ENCODE data around the gene PHAF1. TPM values are rescaled to one million over a fixed set of nuclear protein-coding genes. Genes with fewer than 3 reads are reported as not detected.
A peak's percentile ranks its signal among the peaks of the same experiment; 100 is the strongest.

Gene PHAF1
- total RNA-seq, 1 experiment from 2014 or later = 34.4 TPM

GRCh38 chr16:67155295-67156142, 45.8 kb downstream of the PHAF1 start:
- Histone ChIP-seq H3K4me1 (peaks cover 4% of the 10 kb centered on the region), H3K9me3 (no peaks in the 10 kb centered on the region), H3K27me3 (replicated peaks; ENCODE audit: control insufficient read depth, insufficient read depth, low read length) (no peaks in the 10 kb centered on the region), H3K36me3 (ENCODE audit: control insufficient read depth, insufficient read depth, low read length) (no peaks in the 10 kb centered on the region), H3K4me3 (ENCODE audit: low read depth, low read length) (no peak overlapping the region; the same call in 1 of the 2 replicates)
- H3K4me1 Mint-ChIP-seq (ENCODE audit: low read depth, unreplicated experiment) = peaks cover 6% of the 10 kb centered on the region
- BruUV-seq (replicated peaks) = no TSS peak
- peaks cover 16% of the 10 kb centered on the region for H3K36me3 Mint-ChIP-seq (ENCODE audit: insufficient read depth, unreplicated experiment)
- no peaks in the 10 kb centered on the region for H3K27me3 Mint-ChIP-seq (ENCODE audit: insufficient read depth, unreplicated experiment)
- intact Hi-C loops (cut with micrococcal nuclease; ENCODE audit: unreplicated experiment) = loop anchor here (1.0 kb wide), 1 partner anchor 137 kb away; no protein-coding TSS in a partner anchor
- peak; percentile 51 to 87 for DNase-seq
- POLR2A ChIA-PET = interaction anchor here (1.0 to 1.1 kb wide), 2 partner anchors 15 to 138 kb away, joined by 4 to 6 read pairs; partner anchors contain the start of gene NOL3
- H3K9me3 Mint-ChIP-seq (ENCODE audit: unreplicated experiment) = no peaks in the 10 kb centered on the region
- no peak overlapping the region for H3K4me3 Mint-ChIP-seq (ENCODE audit: unreplicated experiment)
- TF ChIP-seq CTCF (IDR thresholded peaks at IDR 0.05; ENCODE audit: insufficient read depth in 1 of 2, low read depth in 1 of 2, low read length in 1 of 2, severe bottlenecking in 1 of 2, unreplicated experiment in 1 of 2) = peak; percentile 86 to 92
- no peak overlapping the region for H3K27ac Mint-ChIP-seq (ENCODE audit: unreplicated experiment)
- CTCF ChIA-PET = interaction anchor here (0.5 to 1.5 kb wide), 30 partner anchors 10 to 282 kb away, joined by 3 to 57 read pairs (median 4); partner anchors contain the start of genes CBFB, CES3, FHOD1 and MATCAP1

- no peaks in the 10 kb centered on the region for H3K9me3 ChIP-seq
- POLR2A ChIA-PET = no interaction called here
- intact Hi-C loops (cut with micrococcal nuclease; ENCODE audit: unreplicated experiment) = no loop called here
- Mint-ChIP-seq H3K27me3 (ENCODE audit: insufficient read depth, unreplicated experiment) (no peaks in the 10 kb centered on the region), H3K9me3 (ENCODE audit: unreplicated experiment) (no peaks in the 10 kb centered on the region), H3K4me3 (ENCODE audit: unreplicated experiment) (no peak overlapping the region), H3K4me1 (ENCODE audit: low read depth, unreplicated experiment) (peaks cover 6% of the 10 kb centered on the region), H3K27ac (ENCODE audit: unreplicated experiment) (no peak overlapping the region), H3K36me3 (ENCODE audit: insufficient read depth, unreplicated experiment) (peaks cover 14% of the 10 kb centered on the region)
- TF ChIP-seq CTCF (IDR thresholded peaks at IDR 0.05; ENCODE audit: insufficient read depth in 1 of 2, low read depth in 1 of 2, low read length in 1 of 2, severe bottlenecking in 1 of 2, unreplicated experiment in 1 of 2) = no peak
- peaks cover 4% of the 10 kb centered on the region for H3K4me1 ChIP-seq
- no peak overlapping the region for H3K4me3 ChIP-seq (ENCODE audit: low read depth, low read length)
- H3K27me3 ChIP-seq (replicated peaks; ENCODE audit: control insufficient read depth, insufficient read depth, low read length) = no peaks in the 10 kb centered on the region
- H3K36me3 ChIP-seq (ENCODE audit: control insufficient read depth, insufficient read depth, low read length) = no peaks in the 10 kb centered on the region
- BruUV-seq (replicated peaks) = no TSS peak
- DNase-seq = peak in 1 of 2 experiments; percentile 35
- CTCF ChIA-PET = interaction anchor here (0.6 to 1.9 kb wide), 7 partner anchors 15 to 196 kb away, joined by 3 to 57 read pairs (median 8); partner anchors contain the start of genes CES3, FHOD1 and PHAF1
Measured at GRCh38 chr16:67156143-67156844, 46.6 kb downstream of the PHAF1 start.

- BruUV-seq (replicated peaks) = no TSS peak
- no peak overlapping the region for H3K4me3 ChIP-seq (ENCODE audit: low read depth, low read length)
- no peaks in the 10 kb centered on the region for H3K9me3 ChIP-seq
- ChIA-PET POLR2A (no interaction called here), CTCF (interaction anchor here (1.0 to 1.9 kb wide), 2 partner anchors 13 to 139 kb away, joined by 3 to 11 read pairs; partner anchors contain the start of gene NOL3)
- Mint-ChIP-seq H3K4me1 (ENCODE audit: low read depth, unreplicated experiment) (peaks cover 6% of the 10 kb centered on the region), H3K4me3 (ENCODE audit: unreplicated experiment) (no peak overlapping the region), H3K9me3 (ENCODE audit: unreplicated experiment) (no peaks in the 10 kb centered on the region), H3K27me3 (ENCODE audit: insufficient read depth, unreplicated experiment) (no peaks in the 10 kb centered on the region), H3K27ac (ENCODE audit: unreplicated experiment) (no peak overlapping the region), H3K36me3 (ENCODE audit: insufficient read depth, unreplicated experiment) (peaks cover 13% of the 10 kb centered on the region)
- H3K36me3 ChIP-seq (ENCODE audit: control insufficient read depth, insufficient read depth, low read length) = no peaks in the 10 kb centered on the region
- TF ChIP-seq CTCF (IDR thresholded peaks at IDR 0.05; ENCODE audit: insufficient read depth in 1 of 2, low read depth in 1 of 2, low read length in 1 of 2, severe bottlenecking in 1 of 2, unreplicated experiment in 1 of 2) = no peak
- no peak for DNase-seq
- no peaks in the 10 kb centered on the region for H3K27me3 ChIP-seq (replicated peaks; ENCODE audit: control insufficient read depth, insufficient read depth, low read length)
- H3K4me1 ChIP-seq = peaks cover 4% of the 10 kb centered on the region; the same call in 1 of the 2 replicates
- intact Hi-C loops (cut with micrococcal nuclease; ENCODE audit: unreplicated experiment) = no loop called here
Measured at GRCh38 chr16:67157106-67157748, 47.5 kb downstream of the PHAF1 start.

All from Caco-2 (cell line).